Epidermal melanocyte (primary cell): ENCODE results near the gene EXOC6B.

Experiments used
- DNase-seq: peaks from one replicate; pipeline ENCODE4 v3.0.0; 2011; ENCODE audit warnings: low spot score; ENCODE audit not compliant: insufficient read length

Gene EXOC6B

DNA sequence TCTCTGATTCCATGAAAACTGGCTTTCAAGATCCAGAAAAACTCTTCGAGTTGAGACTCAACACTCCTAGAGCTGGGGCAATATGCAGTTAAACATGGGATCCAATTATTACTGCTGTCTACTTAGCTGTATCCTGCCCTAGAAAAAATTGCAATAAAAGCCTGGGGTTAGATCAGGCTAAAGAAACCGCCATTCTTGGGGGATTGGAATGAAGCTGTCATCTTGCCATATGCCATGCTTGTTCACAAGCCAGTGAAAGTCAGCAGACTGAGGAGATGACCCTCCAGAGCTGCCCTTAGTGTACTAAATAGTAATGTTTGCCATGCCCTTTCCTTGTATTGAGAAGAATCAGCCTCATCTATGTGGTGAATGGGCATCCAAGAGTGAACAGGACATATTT is 647.3 kb downstream of the EXOC6B start:
- DNase-seq = no peak

DNA sequence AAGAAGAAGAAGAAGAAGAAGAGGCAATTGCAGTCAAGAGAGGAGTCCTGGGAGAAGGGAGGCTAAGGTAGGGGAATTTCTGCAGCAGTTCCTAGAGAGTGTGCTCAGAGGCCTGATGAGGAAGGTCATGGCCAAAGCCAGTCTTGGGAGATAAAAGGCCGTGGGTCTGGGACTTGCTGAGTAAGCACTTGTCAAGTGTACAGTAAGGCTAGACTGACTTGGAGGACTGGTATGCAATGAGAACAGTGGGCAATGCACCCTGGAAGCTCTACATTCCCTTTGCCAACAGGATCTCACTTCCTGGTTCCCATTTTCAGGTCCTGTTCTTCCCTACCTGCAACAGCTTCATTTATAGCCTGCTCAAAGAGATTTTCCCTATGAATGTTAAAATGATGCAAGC is 649.6 kb downstream of the EXOC6B start:
- DNase-seq = no peak

DNA sequence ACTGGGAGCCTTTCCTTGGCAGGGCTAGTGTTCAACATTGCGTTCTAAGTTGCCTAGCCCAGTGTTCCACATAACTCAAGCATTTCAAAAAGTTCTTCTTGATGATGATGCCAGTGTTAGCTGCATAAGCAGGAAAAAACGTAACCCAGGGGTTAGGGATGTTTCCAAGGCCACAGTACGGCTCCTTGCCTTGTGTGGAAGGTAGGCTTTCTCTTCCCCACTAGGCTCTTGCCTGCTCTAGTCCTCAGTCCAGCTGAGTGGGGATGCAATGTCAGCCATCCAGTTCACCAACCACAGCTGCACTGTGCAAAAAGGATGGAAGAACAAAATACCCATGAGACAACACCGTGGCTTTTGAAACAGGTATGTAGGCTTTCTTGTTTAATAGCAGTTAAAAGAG is 650.2 kb downstream of the EXOC6B start:
- no peak for DNase-seq

DNA sequence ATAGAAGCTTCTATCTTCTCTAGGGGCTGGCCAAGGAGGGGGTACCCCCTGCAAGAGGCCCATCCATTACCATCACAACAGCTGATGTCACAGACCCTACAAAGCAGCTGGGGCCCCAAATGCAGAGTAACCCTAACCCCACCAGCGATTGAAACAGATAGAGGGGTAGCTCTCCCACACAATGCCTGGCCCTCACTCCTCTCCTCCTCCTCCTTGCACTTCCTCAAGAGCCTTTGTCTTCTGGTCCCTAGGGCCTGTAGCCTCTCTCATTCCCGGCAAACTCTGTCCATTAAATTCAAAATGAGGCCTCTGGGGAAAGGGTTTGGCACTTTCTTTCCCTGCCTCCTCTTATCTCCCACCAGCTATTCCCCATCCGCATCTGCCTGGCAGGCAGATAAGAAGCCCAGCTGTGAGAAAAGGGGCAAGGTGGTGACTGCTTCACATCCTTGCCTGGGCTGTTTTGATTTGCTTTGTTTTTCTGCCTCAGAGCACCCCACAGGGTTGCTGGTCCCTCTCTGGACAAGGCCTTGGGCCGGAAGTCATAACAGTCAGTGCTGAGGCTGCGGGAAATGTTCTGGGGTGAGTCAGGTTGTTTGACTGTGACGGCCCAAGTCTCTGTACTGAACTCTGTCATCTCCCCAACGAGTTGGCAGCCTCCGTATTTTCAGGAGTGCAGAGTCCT is 652.1 kb downstream of the EXOC6B start:
- no peak for DNase-seq

DNA sequence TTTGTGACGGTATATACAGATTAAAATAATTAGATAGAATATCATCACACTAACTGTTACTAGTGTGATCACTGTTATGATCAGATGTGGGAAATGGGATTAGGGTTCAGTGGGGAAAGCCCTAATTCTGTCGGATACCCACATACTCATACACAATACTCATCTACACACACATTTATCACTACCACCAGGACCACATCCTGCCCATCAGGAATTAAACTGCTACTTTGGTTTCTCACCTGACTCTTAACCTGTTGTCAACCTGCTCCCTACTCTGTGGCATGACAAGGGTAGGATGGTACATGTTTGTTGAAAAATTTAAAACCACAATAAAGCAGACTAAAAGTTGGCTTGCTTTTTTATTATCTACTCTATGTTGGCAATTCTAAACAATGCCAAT is 653.4 kb downstream of the EXOC6B start:
- DNase-seq = no peak

DNA sequence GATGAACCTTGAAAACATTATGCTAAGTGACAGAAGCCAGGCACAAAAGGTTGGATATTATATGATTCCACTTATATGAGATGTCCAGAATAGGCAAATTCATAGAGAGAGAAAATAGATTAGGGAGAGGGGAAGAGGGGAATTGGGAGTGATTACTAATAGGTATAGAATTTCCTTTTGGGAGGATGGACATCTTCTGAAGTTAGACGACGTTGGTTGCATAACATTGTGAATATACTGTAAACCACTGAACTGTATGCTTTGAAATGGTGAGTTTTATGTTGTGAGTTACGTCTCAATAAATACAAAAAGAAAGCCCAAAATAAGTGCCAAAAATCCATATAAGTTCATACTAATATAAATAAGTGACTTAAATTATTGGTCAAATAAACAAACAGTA is 659.6 kb downstream of the EXOC6B start:
- no peak for DNase-seq

DNA sequence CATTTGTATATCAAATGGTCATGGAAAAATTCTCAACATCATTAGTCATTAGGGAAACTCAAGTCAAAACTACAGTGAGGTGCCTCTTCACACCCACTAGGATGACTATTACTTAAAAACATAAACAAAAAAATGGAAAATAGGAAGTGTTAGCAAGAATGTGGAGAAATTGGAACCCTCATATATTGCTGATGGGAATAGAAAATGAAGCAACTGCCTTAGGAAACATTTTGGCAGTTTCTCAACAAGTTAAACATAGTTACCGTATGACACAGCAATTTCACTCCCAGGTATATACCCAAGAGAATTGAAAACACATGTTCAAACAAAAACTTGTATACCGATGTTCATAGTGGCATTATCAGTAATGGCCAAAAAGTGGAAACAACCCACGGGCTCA is 660.0 kb downstream of the EXOC6B start:
- DNase-seq = no peak

DNA sequence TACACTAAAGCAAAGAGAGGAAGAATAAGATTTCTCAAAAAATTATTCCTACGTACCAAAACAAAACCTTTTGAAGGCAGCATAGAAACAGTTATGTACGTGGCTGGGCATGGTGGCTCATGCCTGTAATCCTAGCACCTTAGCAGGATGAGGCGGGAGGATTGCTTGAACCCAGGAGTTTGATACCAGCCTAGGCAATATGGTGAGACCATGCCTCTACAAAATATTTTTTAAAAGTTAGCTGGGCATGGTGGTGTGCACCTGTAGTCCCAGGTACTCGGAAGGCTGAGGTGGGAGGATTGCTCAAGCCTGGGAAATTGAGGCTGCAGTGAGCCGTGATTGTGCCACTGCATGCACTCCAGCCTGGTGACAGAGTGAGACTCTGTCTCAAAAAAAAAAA is 663.3 kb downstream of the EXOC6B start:
- DNase-seq = no peak

DNA sequence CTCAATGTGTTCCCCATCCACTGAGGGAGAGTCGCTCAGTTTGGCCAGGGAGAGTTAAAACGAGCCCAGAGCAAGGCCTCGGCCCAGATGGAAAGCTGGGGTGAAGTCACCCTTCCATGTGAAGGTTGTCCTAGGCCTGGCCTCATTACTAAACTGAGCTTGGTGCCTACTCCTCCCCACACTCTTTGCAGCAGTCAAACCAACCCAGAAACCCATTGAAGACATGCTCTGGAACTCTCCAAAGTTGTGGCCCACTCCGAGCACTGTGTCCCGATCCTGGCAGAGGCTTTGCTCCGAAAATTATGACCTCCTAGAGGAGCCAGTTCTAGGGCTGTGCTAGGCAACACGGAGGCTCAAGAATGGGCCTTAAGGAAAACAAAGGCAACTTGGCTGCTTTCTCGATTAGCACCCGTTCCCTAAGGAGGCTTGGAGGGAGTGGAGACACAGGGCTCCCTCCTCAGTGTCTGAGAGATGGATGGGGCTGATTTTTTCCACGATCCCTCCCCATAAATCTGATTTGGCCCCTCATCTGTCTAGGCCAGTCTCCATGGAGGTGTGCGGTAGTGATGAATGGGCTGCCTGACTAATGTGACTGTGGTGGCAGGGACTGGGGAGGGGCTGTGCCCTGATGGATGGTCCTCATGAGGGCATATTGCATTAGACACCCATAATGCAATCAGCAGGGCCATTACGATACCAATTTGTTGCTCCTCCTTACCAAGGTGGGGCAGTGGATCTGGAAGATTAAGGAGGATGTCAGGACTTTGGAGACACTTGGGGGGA is 666.4 kb downstream of the EXOC6B start:
- no peak for DNase-seq

DNA sequence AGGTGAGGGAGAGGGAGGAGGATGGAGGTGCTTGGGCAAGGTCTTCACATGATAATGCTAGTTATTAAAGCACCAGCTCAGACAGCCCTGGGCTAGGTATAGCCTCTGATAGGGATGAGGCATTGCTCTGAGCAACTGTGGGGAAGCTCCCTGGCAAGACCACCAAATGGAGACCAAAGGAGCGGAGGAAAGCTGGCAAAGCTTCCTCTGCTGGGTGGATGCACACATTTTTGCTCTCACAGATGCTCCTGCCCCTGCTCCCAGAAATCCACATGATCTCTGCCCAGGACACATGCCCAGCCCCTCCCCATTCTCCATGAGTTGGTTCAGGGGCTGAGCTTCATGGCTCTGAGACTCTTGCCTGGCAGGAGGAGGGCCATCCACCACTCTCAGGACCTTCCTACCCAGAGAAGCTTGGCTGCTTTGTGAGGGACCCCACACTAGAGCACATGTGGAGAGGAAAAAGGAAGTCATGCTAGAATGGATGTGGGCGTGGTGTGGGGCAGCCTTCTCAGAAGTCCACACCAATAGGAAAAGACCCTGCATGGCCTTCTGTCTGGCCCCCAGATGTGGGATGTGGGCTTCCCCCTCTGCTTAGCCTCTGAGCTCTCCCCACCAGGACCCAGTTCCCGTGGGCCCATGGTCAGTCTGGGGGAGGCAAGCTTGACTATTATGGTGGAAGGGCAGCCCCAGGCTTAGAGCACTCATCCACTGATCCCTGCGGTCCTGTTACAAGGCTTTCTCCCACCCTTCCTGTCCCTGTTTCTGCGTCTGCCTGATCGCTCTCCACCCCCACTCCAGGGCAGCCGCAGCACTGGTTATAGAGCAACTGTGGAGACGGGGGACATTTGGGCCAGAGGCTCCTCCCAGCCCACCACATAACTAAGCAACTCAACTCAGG is 667.7 kb downstream of the EXOC6B start:
- DNase-seq = no peak

DNA sequence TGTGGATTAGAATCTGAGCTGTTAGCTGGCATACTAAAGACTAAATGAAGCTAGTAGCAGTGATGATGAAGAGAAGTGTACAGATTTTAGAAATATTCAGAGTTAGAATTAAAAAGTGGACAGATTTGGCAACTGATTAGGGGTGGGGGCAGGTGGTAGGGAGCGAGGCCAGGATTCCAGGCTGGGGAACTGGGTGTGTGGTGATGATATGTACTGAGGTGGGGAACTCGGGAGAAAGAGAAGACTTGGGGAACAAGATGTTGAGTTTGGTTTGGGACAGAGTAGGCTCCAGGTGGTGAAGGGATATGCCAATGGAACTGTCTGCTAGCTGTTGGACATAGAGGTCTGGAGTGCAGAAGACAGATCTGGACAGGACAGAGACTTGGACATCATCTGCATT is 669.0 kb downstream of the EXOC6B start:
- no peak for DNase-seq

DNA sequence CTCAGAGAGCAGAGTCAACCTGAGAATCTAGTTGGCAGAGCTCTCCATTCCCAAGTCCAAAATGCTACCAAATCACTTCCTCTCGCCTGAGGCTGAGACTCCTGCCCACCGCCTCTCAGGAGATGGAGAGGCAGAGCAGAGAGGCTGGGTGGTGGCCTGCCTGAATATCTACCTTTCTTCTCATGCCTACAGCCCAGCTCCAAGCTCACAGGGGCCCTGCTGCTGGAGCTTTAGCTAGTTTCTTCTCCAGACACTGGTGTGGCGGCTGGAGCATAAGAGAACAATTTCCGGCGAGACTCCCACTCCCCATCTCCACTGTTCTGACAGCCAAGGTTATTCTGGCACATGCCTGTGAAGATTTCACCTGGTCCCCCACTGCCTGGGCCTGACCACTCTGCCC is 670.1 kb downstream of the EXOC6B start:
- no peak for DNase-seq

DNA sequence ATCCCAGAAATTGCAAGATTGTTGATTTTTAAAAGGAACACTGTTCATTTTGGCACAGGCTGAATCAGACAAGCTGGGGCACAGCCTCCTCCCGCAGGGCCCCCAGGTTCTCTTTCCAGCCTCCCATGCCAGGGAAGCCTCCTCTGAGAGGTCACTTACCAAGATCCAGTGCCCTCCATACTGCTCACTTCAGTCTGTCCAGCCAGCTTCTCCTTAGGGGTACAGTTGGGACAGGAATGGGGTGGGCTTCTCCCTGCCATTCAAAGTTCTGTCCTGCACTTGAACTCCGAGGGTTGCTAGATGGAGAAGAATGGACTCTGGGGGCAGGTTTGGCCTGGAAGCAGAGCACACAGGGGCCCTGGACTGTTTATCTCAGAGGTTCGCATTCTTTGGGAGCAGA is 670.7 kb downstream of the EXOC6B start:
- no peak for DNase-seq

DNA sequence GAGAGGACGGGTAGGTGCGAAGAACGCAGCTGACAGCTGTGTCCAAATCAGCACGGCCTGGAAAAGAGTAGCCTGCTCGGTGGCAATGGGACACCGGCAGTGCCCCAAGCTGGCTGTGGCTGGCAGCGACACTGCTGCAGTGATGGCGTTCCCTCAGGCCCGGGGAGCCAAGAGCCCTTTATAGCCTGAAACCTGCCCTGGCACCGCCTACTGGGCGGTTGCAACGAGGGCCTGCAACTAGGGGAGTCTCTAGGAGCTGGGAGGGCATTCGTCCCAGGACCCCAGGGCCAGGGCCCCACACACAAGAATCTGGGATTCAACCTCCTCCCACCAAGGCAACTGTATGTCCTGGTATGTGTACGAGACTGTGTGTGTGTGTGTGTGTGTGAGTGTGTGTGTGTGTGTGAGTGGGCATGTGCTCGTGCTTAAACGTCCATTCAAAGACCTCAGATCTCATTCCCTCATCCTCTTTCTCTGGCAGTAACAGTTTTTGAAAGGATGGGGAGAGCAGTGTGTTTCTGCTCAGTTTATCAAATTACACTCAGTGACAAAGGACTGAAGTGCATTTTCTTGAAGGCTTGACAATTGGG is 671.4 kb downstream of the EXOC6B start:
- DNase-seq = no peak

DNA sequence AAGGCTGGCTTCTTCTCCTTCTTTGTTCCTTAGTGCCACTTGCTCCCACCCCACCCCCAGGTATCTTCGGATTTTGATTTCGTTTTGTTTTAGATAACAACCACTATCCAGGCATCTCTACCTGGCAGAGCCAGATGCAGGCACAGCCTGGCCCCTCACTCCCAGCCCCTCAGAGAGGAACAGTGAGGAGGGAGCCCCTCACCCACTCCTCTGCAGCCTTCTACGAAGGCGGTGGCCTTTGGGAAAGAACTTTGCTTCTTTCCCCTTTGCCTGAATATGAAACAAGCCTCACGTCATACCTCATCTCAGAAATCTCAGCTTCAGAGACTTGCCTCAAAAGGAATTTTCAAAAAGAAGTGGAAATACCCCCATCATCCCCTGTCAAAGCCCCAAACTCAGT is 671.9 kb downstream of the EXOC6B start:
- no peak for DNase-seq

DNA sequence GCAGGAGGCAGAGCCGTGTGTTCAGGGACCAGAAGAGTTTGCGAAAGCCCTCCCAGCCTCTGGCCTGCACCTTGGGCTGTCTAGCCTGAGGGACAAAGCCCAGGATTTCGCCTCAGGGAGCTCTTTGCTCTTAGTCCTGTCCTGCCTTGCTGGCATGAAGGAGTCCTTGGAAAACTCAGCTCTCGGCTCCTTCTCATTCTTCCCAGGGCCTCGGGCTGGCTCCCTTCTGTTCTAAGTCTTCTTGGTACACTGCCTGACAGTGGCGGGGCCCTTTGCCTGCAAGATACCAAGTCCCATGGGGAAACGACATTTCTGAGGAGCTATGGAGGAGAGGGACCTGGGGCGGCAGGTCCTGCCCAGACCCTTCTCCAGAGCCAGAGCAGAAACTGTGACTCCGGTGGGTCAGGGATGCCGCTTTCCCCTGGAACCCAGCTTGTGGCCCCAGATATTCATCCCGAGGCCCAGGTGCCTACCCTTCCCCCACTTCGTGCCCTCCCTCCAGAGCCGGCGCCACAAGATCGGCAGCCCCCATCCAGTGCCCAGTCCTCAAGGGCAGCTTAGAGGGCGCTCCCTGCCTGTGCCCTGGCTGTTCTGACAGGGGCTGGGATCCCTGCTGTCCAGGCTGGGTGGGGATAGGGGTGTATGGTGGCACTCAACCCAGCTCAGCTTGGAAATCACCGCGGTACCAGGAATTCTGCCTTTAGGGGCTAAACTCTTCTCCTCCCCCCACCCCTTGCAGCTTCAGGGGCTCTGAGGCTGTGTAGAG is 672.6 kb downstream of the EXOC6B start:
- DNase-seq = no peak

DNA sequence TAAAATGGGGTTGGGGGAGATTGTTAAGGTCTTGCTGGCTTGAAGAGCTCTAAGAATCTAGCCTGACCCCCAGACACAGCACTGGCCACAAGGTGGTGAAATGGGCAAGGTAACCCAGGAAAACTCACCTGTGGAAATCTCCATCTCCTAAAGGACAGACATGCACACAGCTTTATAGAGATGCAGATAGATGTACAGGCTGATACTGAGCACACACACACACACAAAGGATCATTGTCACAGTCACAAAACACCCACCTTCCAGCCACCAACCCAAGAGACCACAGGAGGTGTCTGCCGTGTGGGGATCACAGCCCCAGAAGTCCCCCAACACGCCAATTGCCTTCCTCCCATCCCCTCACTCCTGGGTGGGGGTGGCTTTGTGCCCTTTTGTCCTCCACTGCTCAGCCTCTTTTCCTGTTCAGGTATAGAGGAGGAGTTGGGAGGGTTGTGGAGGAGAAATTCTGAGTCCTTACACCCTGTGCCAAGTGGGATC is 674.9 kb downstream of the EXOC6B start:
- no peak for DNase-seq

DNA sequence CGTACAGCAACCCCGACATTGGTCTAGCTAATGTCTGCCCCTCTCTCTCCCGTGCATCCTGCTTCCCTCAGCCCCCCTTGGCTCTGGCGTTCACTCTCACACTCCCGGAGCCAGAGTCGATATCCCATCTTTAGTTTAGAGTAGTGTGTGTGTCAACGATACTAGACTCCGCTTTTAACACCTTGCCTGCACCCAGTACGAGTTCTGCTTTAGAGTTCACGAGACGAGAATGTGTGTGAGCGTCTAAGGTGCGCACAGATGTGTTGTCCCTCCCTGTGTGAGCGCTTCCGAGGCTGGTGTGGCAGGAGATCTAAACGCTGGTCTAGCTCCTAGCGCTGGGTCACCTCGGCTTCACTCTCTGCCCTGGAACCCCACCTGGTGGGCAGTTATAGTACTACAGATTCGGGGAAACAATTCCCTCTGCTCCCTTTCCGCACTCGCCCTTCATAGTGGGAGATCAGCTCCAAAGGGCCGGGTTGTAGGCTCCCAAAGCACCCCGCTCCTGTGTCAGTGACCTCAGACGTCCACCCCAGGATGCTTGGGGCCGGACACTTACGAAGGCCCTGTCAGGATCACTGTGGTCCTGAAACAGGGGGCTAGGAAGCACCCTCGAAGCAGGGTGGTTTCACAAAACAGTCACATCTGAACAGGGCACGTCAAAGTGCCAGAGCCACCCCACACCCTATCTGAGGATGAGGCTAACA is 675.5 kb downstream of the EXOC6B start:
- DNase-seq = peak; percentile 96

DNA sequence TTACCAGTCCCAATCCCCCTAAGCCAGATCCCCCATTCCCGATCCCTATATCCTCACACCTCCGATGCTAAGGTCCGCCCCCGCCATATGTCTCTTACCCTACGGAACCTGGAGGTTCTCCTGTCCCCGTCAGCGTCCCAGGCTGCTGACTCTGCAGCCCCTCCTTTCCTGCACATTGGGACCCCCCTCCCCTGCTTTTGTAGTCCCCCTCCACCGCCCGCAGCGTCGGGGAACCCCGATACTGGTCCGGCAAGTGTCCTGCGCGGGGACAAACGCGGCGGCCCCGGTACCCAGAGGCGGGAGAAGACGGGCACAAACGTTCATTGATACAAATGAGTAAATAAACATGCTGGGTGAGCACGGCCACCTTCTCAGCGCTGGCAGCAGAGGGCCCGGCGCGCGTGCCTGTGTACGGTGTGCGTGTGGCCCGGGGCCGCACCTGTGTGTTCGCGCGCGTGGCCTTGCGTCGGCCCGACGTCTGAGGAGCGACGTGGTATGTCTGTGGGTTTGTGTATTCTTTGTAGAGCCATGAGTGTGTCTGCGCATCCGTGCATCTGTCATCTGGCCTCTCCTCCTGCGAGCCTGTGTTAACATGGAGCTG is 676.2 kb downstream of the EXOC6B start:
- no peak for DNase-seq
